SK-N-SH treated with all-trans-retinoic acid at 6 μM for 48 hours (cell line): Measurements from ENCODE around the gene CFAP74.

Source experiments
- CREB5 ChIP-seq: fragments of 250-450 bp; sonication (Bioruptor Pico); IDR thresholded peaks from 2 replicates; pipeline ENCODE4 v1.5.1; 2020; ENCODE audit warnings: low read depth, mild to moderate bottlenecking, moderate library complexity
- ISL1 ChIP-seq: fragments of 250-450 bp; sonication (Bioruptor Pico); IDR thresholded peaks from 2 replicates; pipeline ENCODE4 v2.1.2; 2022; ENCODE audit warnings: mild to moderate bottlenecking, moderate library complexity
- PATZ1 ChIP-seq: fragments of 250-450 bp; sonication (Bioruptor Pico); IDR thresholded peaks from 2 replicates; pipeline ENCODE4 v1.8.0; 2020; ENCODE audit warnings: mild to moderate bottlenecking, moderate library complexity, borderline replicate concordance
- PPARA ChIP-seq: fragments of 250-450 bp; sonication (Bioruptor Pico); IDR thresholded peaks from 2 replicates; pipeline ENCODE4 v1.5.0; 2020; ENCODE audit warnings: mild to moderate bottlenecking, borderline replicate concordance
- RARB ChIP-seq: fragments of 250-450 bp; sonication (Bioruptor Pico); IDR thresholded peaks from 2 replicates; pipeline ENCODE4 v1.8.0; 2021; ENCODE audit warnings: mild to moderate bottlenecking, moderate library complexity
- ZFP3 ChIP-seq: fragments of 250-450 bp; sonication (Bioruptor Pico); IDR thresholded peaks from 2 replicates; pipeline ENCODE4 v1.5.0; 2020; ENCODE audit warnings: mild to moderate bottlenecking, moderate library complexity
- ZFP30 ChIP-seq: fragments of 450-650 bp; formaldehyde crosslinking; IDR thresholded peaks from 2 replicates; pipeline ENCODE4 v1.5.0; 2022; ENCODE audit warnings: mild to moderate bottlenecking, moderate library complexity

- TF ChIP-seq RARB (CRISPR knock-in tag) = no peak
- no peak for TF ChIP-seq PATZ1 (CRISPR knock-in tag)
- TF ChIP-seq CREB5 (CRISPR knock-in tag) = no peak
- no peak for TF ChIP-seq ZFP30 (CRISPR knock-in tag)
- no peak for TF ChIP-seq PPARA (CRISPR knock-in tag)
- no peak for TF ChIP-seq ISL1 (CRISPR knock-in tag)
- TF ChIP-seq ZFP3 = no peak
These were observed 16.7 kb upstream of the CFAP74 start for GRCh38 chr1:2020310-2020655.
